Motor neuron (in vitro differentiated cells): ENCODE results near the gene NBPF1. TPM values are rescaled to one million over a fixed set of nuclear protein-coding genes. Genes with fewer than 3 reads are reported as not detected.
"Not testable (repeated sequence)": the region's sequence is repeated elsewhere in the genome, so short reads cannot be mapped to it uniquely, and the experiment has no call there.

Experiments
- ATAC-seq, 8 experiments: fragments of 200-7000 bp; cut with Tn5 transposase; replicated peaks in 6 of 8; 2 replicates each; pipeline ENCODE4 v1.8.0; 2021; ENCODE audit warnings: mild to moderate bottlenecking in 8 of 8, moderate library complexity in 8 of 8
- H3K27ac ChIP-seq, 2 donors: fragments of 250-450 bp; sonication (Bioruptor Pico); 2 replicates each; pipeline ENCODE4 v1.9.0; 2021; ENCODE audit warnings: antibody characterized with exemption in 2 of 2, mild to moderate bottlenecking in 2 of 2, moderate library complexity in 1 of 2
- H3K4me1 ChIP-seq, 2 donors: fragments of 250-450 bp; sonication (Bioruptor Pico); replicated peaks in 1 of 2; 2 replicates each; pipeline ENCODE4 v1.6.1; 2021; ENCODE audit warnings: antibody characterized with exemption in 2 of 2, mild to moderate bottlenecking in 2 of 2, moderate library complexity in 1 of 2
- H3K4me3 ChIP-seq, 5 donors: fragments of 250-450 bp; sonication (Bioruptor Pico); 2 replicates each; pipeline ENCODE4 v1.9.0; 2021; ENCODE audit warnings: antibody characterized with exemption in 5 of 5, mild to moderate bottlenecking in 5 of 5, moderate library complexity in 4 of 5
- WGBS, 10 experiments: fragments of 450-650 bp; shearing (Covaris generic); methylation state at CpG; one replicate each; pipeline ENCODE4 v1.0.0; 2022; 5-methylcytosine and 5-hydroxymethylcytosine counted together
- in situ Hi-C, 9 experiments: fragments of 400-800 bp; cut with MboI; loops; one replicate each; pipeline ENCODE4 v1.15.0; 2021; ENCODE audit warnings: low sequenced_read_pairs in 9 of 9, low pct_unique_long_range_greater_than_20kb in 2 of 9; ENCODE audit not compliant: unreplicated experiment in 9 of 9
- total RNA-seq, 8 experiments: library from RNA; unstranded; fragments of 300-600 nt; gene quantifications; 2 replicates each; pipeline versions ENCODE4 v1.2.3 to v1.2.4, GENCODE V29; 2022

Gene NBPF1
- total RNA-seq, 8 experiments from 2014 or later: 24.4 to 73.3 (median 37.4) TPM

- not testable (repeated sequence) for H3K27ac ChIP-seq, H3K4me1 ChIP-seq, H3K4me3 ChIP-seq
- peak in 7 of 8 experiments; percentile 6 to 58 (median 20) for ATAC-seq
- in situ Hi-C loops: loop anchor here in 4 of 9 experiments (10.0 to 25.0 kb wide), 4 partner anchors 87 to 399 kb away; partner anchors contain the start of genes ATP13A2 (in 1 of the 4) and RNU1-1 (in 1 of the 4)
- 80 to 100% (median 95%) methylated on average over 1 to 6 of the region's 6 CpGs for WGBS, 10 experiments
These were observed 24.8 kb upstream of the NBPF1 start for GRCh38 chr1:16637941-16638778.

GRCh38 chr1:16636551-16637195 lies 23.3 kb upstream of the NBPF1 start:
- ATAC-seq: not testable (repeated sequence)

GRCh38 chr1:16635959-16636358 lies 22.6 kb upstream of the NBPF1 start:
- H3K27ac ChIP-seq, ATAC-seq, H3K4me3 ChIP-seq, H3K4me1 ChIP-seq: not testable (repeated sequence)
- in situ Hi-C loops: loop anchor here in 4 of 9 experiments (10.0 to 25.0 kb wide), 4 partner anchors 89 to 401 kb away; partner anchors contain the start of genes ATP13A2 (in 1 of the 4) and RNU1-1 (in 1 of the 4)
- WGBS, 10 experiments: 92 to 98% (median 96%) methylated on average over 5 of the region's 5 CpGs

More at GRCh38 chr1:16636551-16637195, 23.3 kb upstream of the NBPF1 start:
- not testable (repeated sequence) for H3K4me3 ChIP-seq, H3K4me1 ChIP-seq, H3K27ac ChIP-seq
- in situ Hi-C loops: loop anchor here in 4 of 9 experiments (10.0 to 25.0 kb wide), 4 partner anchors 88 to 401 kb away; partner anchors contain the start of genes ATP13A2 (in 1 of the 4) and RNU1-1 (in 1 of the 4)
- WGBS, 10 experiments: 83 to 96% (median 89%) methylated on average over 8 to 10 of the region's 10 CpGs

- ATAC-seq, H3K4me3 ChIP-seq, H3K27ac ChIP-seq, H3K4me1 ChIP-seq: not testable (repeated sequence)
- WGBS, 10 experiments: 87 to 99% (median 91%) methylated on average over 5 to 6 of the region's 6 CpGs
- in situ Hi-C loops: loop anchor here in 4 of 9 experiments (10.0 to 25.0 kb wide), 4 partner anchors 91 to 404 kb away; partner anchors contain the start of genes ATP13A2 (in 1 of the 4) and RNU1-1 (in 1 of the 4)
These were observed 20.3 kb upstream of the NBPF1 start for GRCh38 chr1:16633540-16634282.

- in situ Hi-C loops: loop anchor here in 4 of 9 experiments (10.0 to 25.0 kb wide), 4 partner anchors 93 to 405 kb away; partner anchors contain the start of genes ATP13A2 (in 1 of the 4) and RNU1-1 (in 1 of the 4)
- H3K27ac ChIP-seq, H3K4me3 ChIP-seq, H3K4me1 ChIP-seq: not testable (repeated sequence)
- WGBS, 10 experiments: 67 to 95% (median 89%) methylated on average over 3 to 14 of the region's 14 CpGs; no CpG with 5 or more reads in 1 of the 10 experiments
- peak in 2 of 8 experiments; percentile 9 to 12 for ATAC-seq
These were observed 18.9 kb upstream of the NBPF1 start for GRCh38 chr1:16632044-16632850.

GRCh38 chr1:16631248-16632043 lies 18.1 kb upstream of the NBPF1 start:
- Histone ChIP-seq H3K4me1 (no peaks in the 10 kb centered on the region), H3K27ac (peak overlapping the region; percentile 1), H3K4me3 (no peak overlapping the region)
- peak in 3 of 8 experiments; percentile 8 to 12 (median 10) for ATAC-seq
- in situ Hi-C loops: loop anchor here in 4 of 9 experiments (10.0 to 25.0 kb wide), 4 partner anchors 93 to 406 kb away; partner anchors contain the start of genes ATP13A2 (in 1 of the 4) and RNU1-1 (in 1 of the 4)
- WGBS, 10 experiments: 80 to 92% (median 89%) methylated on average over 3 to 20 of the region's 20 CpGs

- 74 to 98% (median 92%) methylated on average over 3 to 36 of the region's 36 CpGs; no CpG with 5 or more reads in 1 of the 10 experiments for WGBS, 10 experiments
- H3K4me3 ChIP-seq: no peak overlapping the region
- in situ Hi-C loops: loop anchor here in 4 of 9 experiments (10.0 to 25.0 kb wide), 4 partner anchors 94 to 407 kb away; partner anchors contain the start of genes ATP13A2 (in 1 of the 4) and RNU1-1 (in 1 of the 4)
- no peaks in the 10 kb centered on the region for H3K4me1 ChIP-seq
- peak overlapping the region; percentile 1 for H3K27ac ChIP-seq
- ATAC-seq: peak in 3 of 8 experiments; percentile 4 to 11 (median 9)
These were observed 17.4 kb upstream of the NBPF1 start for GRCh38 chr1:16630661-16631247.

- not testable (repeated sequence) for H3K4me1 ChIP-seq, H3K27ac ChIP-seq, H3K4me3 ChIP-seq
- 87 to 98% (median 97%) methylated on average over 4 to 21 of the region's 21 CpGs for WGBS, 10 experiments
- in situ Hi-C loops: loop anchor here in 4 of 9 experiments (10.0 to 25.0 kb wide), 4 partner anchors 95 to 407 kb away; partner anchors contain the start of genes ATP13A2 (in 1 of the 4) and RNU1-1 (in 1 of the 4)
- ATAC-seq: peak in 5 of 8 experiments; percentile 7 to 26 (median 13)
These were observed 16.7 kb upstream of the NBPF1 start for GRCh38 chr1:16629916-16630530.

GRCh38 chr1:16628361-16629111 lies 15.2 kb upstream of the NBPF1 start:
- ATAC-seq: no peak

More at GRCh38 chr1:16628361-16629111, 15.2 kb upstream of the NBPF1 start:
- H3K27ac ChIP-seq: no peak overlapping the region
- whole genome bisulfite sequencing, 10 experiments: 80 to 96% (median 93%) methylated on average over 4 to 19 of the region's 19 CpGs
- no peaks in the 10 kb centered on the region for H3K4me1 ChIP-seq
- in situ Hi-C loops: loop anchor here in 3 of 9 experiments (25.0 kb wide), 3 partner anchors 116 to 409 kb away; partner anchors contain the start of genes ATP13A2 (in 1 of the 3) and RNU1-1 (in 1 of the 3)
- H3K4me3 ChIP-seq: no peak overlapping the region
